GM12878 (cell line): ENCODE data around the gene CCDC190. TPM values are rescaled to one million over a fixed set of nuclear protein-coding genes. Genes with fewer than 3 reads are reported as not detected.

Experiments used
- ATAC-seq: fragments of 200-7000 bp; cut with Tn5 transposase; 3 replicates; pipeline ENCODE4 v1.9.1; 2020; ENCODE audit warnings: mild to moderate bottlenecking, moderate library complexity
- BruUV-seq: library from RNA; stranded (reverse); fragments of 400-500 nt; replicated peaks from 2 replicates; lab custom pipeline; 2021; lab: Mats Ljungman, UMichigan
- CTCF ChIA-PET: fragments of 300-600 bp; sonication (Branson Sonifier 250); formaldehyde crosslinking; extraction: SDS; loops from one replicate; lab custom pipeline; 2021; ENCODE audit warnings: inconsistent platforms; lab: Yijun Ruan, JAX
- POLR2A ChIA-PET: fragments of 350-600 bp; formaldehyde crosslinking; extraction: SDS; loops from one replicate; lab custom pipeline; 2021; ENCODE audit warnings: inconsistent platforms; lab: Charles Lee
- RAD21 ChIA-PET: fragments of 300-600 bp; sonication (Branson Sonifier 250); formaldehyde crosslinking; loops from one replicate; lab custom pipeline; 2023; ENCODE audit warnings: antibody characterized with exemption; ENCODE audit not compliant: unreplicated experiment; lab: Charles Lee
- SMC1A ChIA-PET: fragments of 300-600 bp; sonication (Branson Sonifier 250); formaldehyde crosslinking; loops from one replicate; lab custom pipeline; 2023; ENCODE audit not compliant: unreplicated experiment, uncharacterized antibody; lab: Charles Lee
- DNase-seq: peaks from one replicate; pipeline ENCODE4 v3.0.0-alpha.2; 2011; ENCODE audit warnings: low read depth, low spot score
- FAIRE-seq: peaks from 3 replicates; lab custom pipeline; 2011; peaks lifted over from hg19 to GRCh38; lab: Jason Lieb, UNC
- H2AFZ ChIP-seq: 2 replicates; pipeline ENCODE4 v1.6.0; 2011; ENCODE audit warnings: low read depth, low read length, control low read depth; ENCODE audit not compliant: control insufficient read depth
- H3K27ac ChIP-seq: 2 replicates; pipeline ENCODE4 v1.5.1; 2011; ENCODE audit warnings: control low read depth; ENCODE audit not compliant: control insufficient read depth, insufficient read depth
- H3K27me3 ChIP-seq, 2 experiments: replicated peaks in 1 of 2; 2 replicates each; pipeline versions ENCODE4 v1.6.0 to v1.6.1; 2011; ENCODE audit warnings: low read length in 1 of 2; ENCODE audit not compliant: control insufficient read depth in 2 of 2, insufficient read depth in 2 of 2
- H3K36me3 ChIP-seq, 2 experiments: 2 replicates each; pipeline ENCODE4 v1.5.1; 2011; ENCODE audit warnings: low read length in 1 of 2; ENCODE audit not compliant: control insufficient read depth in 2 of 2, insufficient read depth in 2 of 2
- H3K4me1 ChIP-seq: 2 replicates; pipeline ENCODE4 v1.6.1; 2011; ENCODE audit warnings: mild to moderate bottlenecking, low read length, moderate library complexity, mixed read lengths; ENCODE audit not compliant: control insufficient read depth, insufficient read depth
- H3K4me2 ChIP-seq: 2 replicates; pipeline ENCODE4 v1.6.0; 2011; ENCODE audit warnings: control low read depth; ENCODE audit not compliant: control insufficient read depth, insufficient read depth
- H3K4me3 ChIP-seq: fragments of 200-600 bp; sonication (generic); 2 replicates; pipeline ENCODE4 v1.5.1; 2016
- H3K79me2 ChIP-seq: 2 replicates; pipeline ENCODE4 v1.6.0; 2011; ENCODE audit warnings: low read length; ENCODE audit not compliant: control insufficient read depth, insufficient read depth
- H3K9ac ChIP-seq: 2 replicates; pipeline ENCODE4 v1.8.0; 2011; ENCODE audit warnings: low read length, control low read depth, mixed read lengths; ENCODE audit not compliant: control insufficient read depth, insufficient read depth
- H3K9me3 ChIP-seq: replicated peaks from 3 replicates; pipeline ENCODE4 v1.5.1; 2011; ENCODE audit warnings: mild to moderate bottlenecking, low read length; ENCODE audit not compliant: control insufficient read depth, insufficient read depth
- H4K20me1 ChIP-seq: 2 replicates; pipeline ENCODE4 v1.6.0; 2011; ENCODE audit not compliant: control insufficient read depth, insufficient read depth
- BHLHE40 ChIP-seq, 2 experiments: fragments of 450-650 bp in 1 of 2; IDR thresholded peaks; 2 replicates each; pipeline ENCODE4 v1.6.1; 2011 to 2017; ENCODE audit warnings: low read depth in 2 of 2, borderline replicate concordance in 1 of 2, improper control_type of control experiment in 1 of 2, low read length in 1 of 2, mild to moderate bottlenecking in 1 of 2
- EED ChIP-seq: sonication (generic); IDR thresholded peaks from 2 replicates; pipeline ENCODE4 v1.6.1; 2016; ENCODE audit warnings: antibody characterized with exemption, low read depth
- GATAD2B ChIP-seq: fragments of 450-650 bp; conservative IDR thresholded peaks from 2 replicates; pipeline ENCODE4 v1.6.1; 2017; ENCODE audit warnings: low read depth, mild to moderate bottlenecking, moderate library complexity
- HDAC2 ChIP-seq: fragments of 200-600 bp; sonication (generic); IDR thresholded peaks from 2 replicates; pipeline ENCODE4 v1.6.1; 2017
- MAX ChIP-seq: IDR thresholded peaks from 2 replicates; pipeline ENCODE4 v1.6.1; 2012; ENCODE audit warnings: low read depth, low read length, improper control_type of control experiment
- MEF2B ChIP-seq: fragments of 450-650 bp; IDR thresholded peaks from 2 replicates; pipeline ENCODE4 v1.6.1; 2018; ENCODE audit warnings: mild to moderate bottlenecking, moderate library complexity; ENCODE audit not compliant: partially characterized antibody, poor library complexity, severe bottlenecking
- MTA3 ChIP-seq: IDR thresholded peaks from 2 replicates; pipeline ENCODE4 v1.6.1; 2012; ENCODE audit warnings: low read length, inconsistent platforms, borderline replicate concordance
- MYB ChIP-seq: fragments of 150-350 bp; IDR thresholded peaks from 2 replicates; pipeline ENCODE4 v1.6.1; 2014; ENCODE audit warnings: mild to moderate bottlenecking, low read depth, low read length, borderline replicate concordance
- NBN ChIP-seq: fragments of 450-650 bp; IDR thresholded peaks from 2 replicates; pipeline ENCODE4 v1.6.1; 2016
- NR2F1 ChIP-seq: fragments of 450-650 bp; conservative IDR thresholded peaks from 2 replicates; pipeline ENCODE4 v1.6.1; 2017; ENCODE audit warnings: mild to moderate bottlenecking
- PBX3 ChIP-seq: IDR thresholded peaks from 2 replicates; pipeline ENCODE4 v1.6.1; 2011; ENCODE audit warnings: mild to moderate bottlenecking, low read depth, low read length, moderate library complexity; ENCODE audit not compliant: insufficient replicate concordance
- RAD21 ChIP-seq: IDR thresholded peaks from 2 replicates; pipeline ENCODE4 v1.6.1; 2011; ENCODE audit warnings: mild to moderate bottlenecking, low read depth, low read length, moderate library complexity; ENCODE audit not compliant: insufficient read depth
- SREBF2 ChIP-seq: IDR thresholded peaks from 2 replicates; pipeline ENCODE4 v1.6.1; 2012; ENCODE audit warnings: mild to moderate bottlenecking, low read length
- STAT3 ChIP-seq: IDR thresholded peaks from 2 replicates; pipeline ENCODE4 v1.6.1; 2011; ENCODE audit warnings: low read depth, low read length, improper control_type of control experiment
- YBX1 ChIP-seq: fragments of 450-650 bp; IDR thresholded peaks from 2 replicates; pipeline ENCODE4 v1.6.1; 2016; ENCODE audit warnings: antibody characterized with exemption
- ZNF207 ChIP-seq: fragments of 450-650 bp; IDR thresholded peaks from 2 replicates; pipeline ENCODE4 v1.6.1; 2014; ENCODE audit warnings: antibody characterized with exemption, mild to moderate bottlenecking, borderline replicate concordance
- ZNF274 ChIP-seq: IDR thresholded peaks from one replicate; pipeline ENCODE4 v1.8.0; 2011; ENCODE audit not compliant: insufficient read length, insufficient read depth
- ZSCAN29 ChIP-seq: fragments of 450-650 bp; IDR thresholded peaks from 2 replicates; pipeline ENCODE4 v1.6.1; 2017; ENCODE audit warnings: mild to moderate bottlenecking, moderate library complexity
- WGBS: methylation state at CpG from one replicate; pipeline ENCODE4 v1.1.6; 2016; ENCODE audit warnings: low lambda C conversion rate; ENCODE audit not compliant: insufficient replicate concordance, insufficient coverage; ENCODE audit errors: missing lambda C conversion rate; 5-methylcytosine and 5-hydroxymethylcytosine counted together
- in situ Hi-C: fragments of 300-500 bp; cut with MboI; formaldehyde crosslinking; loops from 9 replicates; pipeline ENCODE4 v1.14.3; 2018; ENCODE audit warnings: mixed read lengths
- intact Hi-C: fragments of 100-400 bp; cut with micrococcal nuclease; formaldehyde crosslinking; loops from one replicate; pipeline ENCODE4 v1.14.2; 2022; ENCODE audit not compliant: unreplicated experiment
- polyA plus RNA-seq, 11 experiments: library from polyadenylated mRNA; depleted of rRNA in 4 of 11; unstranded in 6 of 11; stranded (reverse) in 5 of 11; fragments of >200 nt; fragmentation: Nextera tagmentation in 4 of 11; fragmentation: Illumina TruSeq in 1 of 11; extraction: Ambion mirVana in 4 of 11; extraction: Trizol in 1 of 11; gene quantifications; 1 replicate in 1 of 11; 2 replicates in 10 of 11; pipeline versions ENCODE4 v1.2.1 to v1.2.3, GENCODE V29; 2011 to 2016; ENCODE audit warnings: inconsistent platforms in 2 of 11, missing spikeins in 2 of 11, low read depth in 1 of 11
- total RNA-seq, 4 experiments: library from RNA; depleted of rRNA in 3 of 4; stranded (reverse); fragments of >200 nt in 3 of 4; fragmentation: Illumina TruSeq in 1 of 4; extraction: Trizol in 1 of 4; gene quantifications; 2 replicates each; pipeline versions ENCODE4 v1.2.1 to v1.2.3, GENCODE V29; 2013 to 2021

Gene CCDC190
- total and polyA plus RNA-seq, 10 of the 15 experiments (the other 5 are each of a cell fraction or from before 2014, with no cell fraction given): not detected

GRCh38 chr1:162868972-162869371 lies 8.0 kb upstream of the CCDC190 start:
- Histone ChIP-seq H4K20me1 (no peaks in the 10 kb centered on the region), H3K36me3 (no peaks in the 10 kb centered on the region), H3K27me3 (no peaks in the 10 kb centered on the region), H3K9me3 (no peaks in the 10 kb centered on the region), H3K9ac (no peak overlapping the region), H3K4me3 (no peak overlapping the region), H3K27ac (no peak overlapping the region), H3K4me2 (no peak overlapping the region), H2AFZ (no peak overlapping the region), H3K4me1 (no peaks in the 10 kb centered on the region), H3K79me2 (no peaks in the 10 kb centered on the region)
- DNase-seq (no peak), FAIRE-seq (no peak), ATAC-seq (no peak)
- in situ Hi-C loops (no loop called here), intact Hi-C loops (no loop called here)
- ChIA-PET CTCF (interaction anchor here (1.1 kb wide), 1 partner anchor 15 kb away, joined by 3 read pairs; no protein-coding TSS in a partner anchor), POLR2A (no interaction called here), SMC1A (no interaction called here), RAD21 (no interaction called here)
- BruUV-seq: no TSS peak
- TF ChIP-seq YBX1 (no peak), ZNF207 (no peak)
- 25% methylated on average over 5 of the region's 5 CpGs for WGBS

- ChIA-PET SMC1A (interaction anchor here (1.2 kb wide), 2 partner anchors 8 to 10 kb away, joined by 3 read pairs; no protein-coding TSS in a partner anchor), RAD21 (no interaction called here), CTCF (interaction anchor here (1.3 to 1.7 kb wide), 2 partner anchors 13 to 454 kb away, joined by 8 to 9 read pairs; no protein-coding TSS in a partner anchor), POLR2A (no interaction called here)
- no peak for DNase-seq
- H4K20me1 ChIP-seq: no peaks in the 10 kb centered on the region
- intact Hi-C loops: no loop called here
- no peaks in the 10 kb centered on the region for H3K36me3 ChIP-seq
- BruUV-seq: no TSS peak
- H3K9me3 ChIP-seq: no peaks in the 10 kb centered on the region
- H3K9ac ChIP-seq: no peak overlapping the region
- H3K27me3 ChIP-seq: peaks cover 0 to 1% of the 10 kb centered on the region in 2 experiments; a peak in 1 of 4 replicates
- 41% methylated on average over 5 of the region's 5 CpGs for WGBS
- no peak overlapping the region for H3K4me3 ChIP-seq
- in situ Hi-C loops: no loop called here
- no peak overlapping the region for H3K4me2 ChIP-seq
- H3K4me1 ChIP-seq: no peaks in the 10 kb centered on the region
- no peaks in the 10 kb centered on the region for H3K79me2 ChIP-seq
- FAIRE-seq: no peak
- H2AFZ ChIP-seq: no peak overlapping the region
- no peak for ATAC-seq
- H3K27ac ChIP-seq: no peak overlapping the region
- TF ChIP-seq MAX: no peak
- TF ChIP-seq NBN: no peak
- TF ChIP-seq MEF2B: no peak
- TF ChIP-seq BHLHE40 (IDR thresholded peaks at IDR 0.05; ENCODE audit: borderline replicate concordance in 1 of 2, low read depth in 2 of 2, low read length in 1 of 2): no peak
- TF ChIP-seq MYB: no peak
- TF ChIP-seq HDAC2: no peak
- no peak for TF ChIP-seq GATAD2B
- TF ChIP-seq STAT3: no peak
- no peak for TF ChIP-seq MTA3
- TF ChIP-seq RAD21: no peak
- TF ChIP-seq PBX3: no peak
- TF ChIP-seq EED: no peak
- no peak for TF ChIP-seq ZSCAN29
- TF ChIP-seq SREBF2: no peak
- no peak for TF ChIP-seq NR2F1
- no peak for TF ChIP-seq ZNF274
Observed at GRCh38 chr1:162861625-162862024, 650 bp upstream of the CCDC190 start.
